HUES48 (cell line): ENCODE data around the gene SDK2.

Experiments used
- H3K27ac ChIP-seq: one replicate; pipeline ENCODE4 v1.7.0; 2013; ENCODE audit warnings: low read depth, low read length, inconsistent platforms
- H3K27me3 ChIP-seq: 2 replicates; pipeline ENCODE4 v1.6.1; 2013; ENCODE audit warnings: mild to moderate bottlenecking, low read length; ENCODE audit not compliant: control insufficient read depth, insufficient read depth
- H3K36me3 ChIP-seq: 2 replicates; pipeline ENCODE4 v1.6.1; 2013; ENCODE audit warnings: low read length; ENCODE audit not compliant: control insufficient read depth, insufficient read depth
- H3K4me1 ChIP-seq: 2 replicates; pipeline ENCODE4 v1.6.1; 2013; ENCODE audit warnings: mild to moderate bottlenecking, low read length; ENCODE audit not compliant: control insufficient read depth, insufficient read depth
- H3K4me3 ChIP-seq: 2 replicates; pipeline ENCODE4 v1.5.1; 2013; ENCODE audit warnings: mild to moderate bottlenecking, low read depth, low read length
- H3K9ac ChIP-seq: 2 replicates; pipeline ENCODE4 v1.6.1; 2013; ENCODE audit warnings: mild to moderate bottlenecking, low read depth, low read length, moderate library complexity
- H3K9me3 ChIP-seq: 2 replicates; pipeline ENCODE4 v1.6.1; 2013; ENCODE audit warnings: low read length; ENCODE audit not compliant: control insufficient read depth, insufficient read depth

The SDK2 gene

DNA sequence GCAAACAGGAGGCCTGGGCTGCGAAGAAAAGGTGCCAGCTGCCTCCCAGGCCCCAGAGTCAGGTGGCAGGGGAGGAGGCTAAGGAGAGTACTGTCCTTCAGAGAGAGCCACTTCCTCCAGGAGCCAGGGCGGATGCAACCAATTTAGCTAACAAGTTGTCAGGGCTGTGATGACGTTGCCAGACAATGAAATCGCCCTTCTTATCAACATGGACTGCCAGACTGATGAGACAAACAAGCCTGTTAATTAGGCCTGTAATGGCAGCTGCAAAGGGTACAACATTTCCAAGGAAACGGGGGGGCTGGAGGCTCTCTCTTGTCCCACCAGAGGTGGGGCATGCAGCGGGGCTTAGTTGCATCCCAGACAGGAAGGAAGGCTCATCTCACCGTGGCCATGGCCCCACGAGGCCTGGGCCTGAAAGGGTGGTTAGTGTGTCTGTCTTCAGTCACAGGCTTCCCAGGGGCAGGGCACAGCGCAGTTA lies 111.8 kb downstream of the SDK2 start:
- Histone ChIP-seq H3K4me1 (peaks cover 18% of the 10 kb centered on the region), H3K36me3 (no peaks in the 10 kb centered on the region), H3K4me3 (no peak overlapping the region), H3K9ac (no peak overlapping the region), H3K27me3 (no peaks in the 10 kb centered on the region), H3K9me3 (no peaks in the 10 kb centered on the region), H3K27ac (no peak overlapping the region)

DNA sequence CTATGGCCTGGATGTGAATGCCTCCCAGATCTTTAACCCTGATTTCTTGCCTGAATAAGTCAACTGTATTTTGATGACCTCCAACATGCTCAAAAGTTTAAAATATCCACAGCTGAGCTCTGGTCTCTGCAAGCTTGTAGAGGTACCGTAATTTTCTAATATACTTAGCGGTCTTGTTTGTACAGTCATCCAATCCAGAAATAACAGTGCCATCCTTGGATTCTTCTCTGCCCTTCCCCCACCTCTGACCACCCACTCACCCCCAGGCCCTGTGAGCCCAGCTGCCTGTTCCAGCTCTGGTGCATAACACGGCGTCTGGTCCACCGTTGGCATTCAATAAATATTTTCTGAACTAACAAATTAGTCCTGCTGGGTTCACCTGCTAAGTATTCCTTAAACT lies 113.1 kb downstream of the SDK2 start:
- Histone ChIP-seq H3K9ac (no peak overlapping the region), H3K9me3 (no peaks in the 10 kb centered on the region), H3K36me3 (no peaks in the 10 kb centered on the region), H3K27me3 (no peaks in the 10 kb centered on the region), H3K27ac (no peak overlapping the region), H3K4me1 (peaks cover 10% of the 10 kb centered on the region), H3K4me3 (no peak overlapping the region)

DNA sequence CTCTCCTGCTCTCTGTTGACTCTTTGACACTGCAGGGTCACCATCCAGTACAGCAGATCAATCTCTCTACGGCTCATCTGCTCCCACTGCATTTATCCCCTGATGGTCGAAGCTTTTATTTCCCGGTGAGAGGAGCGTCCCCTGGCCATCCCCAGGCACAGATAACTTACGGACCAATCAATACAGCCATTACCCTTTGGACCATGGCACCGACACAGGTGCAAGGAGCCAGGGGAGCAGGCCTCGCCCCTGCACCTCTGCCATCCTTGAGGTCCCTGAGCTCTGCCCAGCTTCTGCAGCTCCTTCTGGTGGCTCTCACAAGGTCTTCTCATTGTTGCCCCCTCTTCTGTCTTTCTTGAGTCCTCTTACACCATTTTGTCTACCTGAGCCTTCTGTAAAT lies 115.6 kb downstream of the SDK2 start:
- peaks cover under 1% of the 10 kb centered on the region for H3K4me1 ChIP-seq
- H3K27ac ChIP-seq: no peak overlapping the region
- H3K9ac ChIP-seq: no peak overlapping the region
- no peaks in the 10 kb centered on the region for H3K9me3 ChIP-seq
- no peaks in the 10 kb centered on the region for H3K36me3 ChIP-seq
- no peaks in the 10 kb centered on the region for H3K27me3 ChIP-seq
- no peak overlapping the region for H3K4me3 ChIP-seq

DNA sequence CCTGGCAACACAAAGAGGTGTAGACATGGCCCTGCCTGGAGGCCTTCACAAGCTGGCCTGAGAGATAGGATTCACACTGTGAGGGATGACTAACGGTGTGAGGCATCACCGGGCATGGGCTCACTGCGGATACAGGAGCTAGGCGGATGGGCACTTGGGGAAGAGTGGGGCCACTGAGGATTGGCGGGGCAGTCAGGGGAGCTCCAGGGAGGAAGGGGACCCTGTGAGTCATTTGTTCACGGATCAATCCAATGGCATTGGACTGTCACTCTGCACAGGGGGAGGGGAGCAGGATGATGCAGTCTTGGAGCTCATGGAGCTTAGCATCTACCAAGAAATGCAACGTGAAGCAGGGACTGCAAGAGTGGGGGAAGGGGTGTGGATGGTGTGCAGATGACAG lies 117.3 kb downstream of the SDK2 start:
- Histone ChIP-seq H3K27ac (no peak overlapping the region), H3K4me1 (no peaks in the 10 kb centered on the region), H3K27me3 (no peaks in the 10 kb centered on the region), H3K36me3 (no peaks in the 10 kb centered on the region), H3K9me3 (no peaks in the 10 kb centered on the region), H3K4me3 (no peak overlapping the region), H3K9ac (no peak overlapping the region)

DNA sequence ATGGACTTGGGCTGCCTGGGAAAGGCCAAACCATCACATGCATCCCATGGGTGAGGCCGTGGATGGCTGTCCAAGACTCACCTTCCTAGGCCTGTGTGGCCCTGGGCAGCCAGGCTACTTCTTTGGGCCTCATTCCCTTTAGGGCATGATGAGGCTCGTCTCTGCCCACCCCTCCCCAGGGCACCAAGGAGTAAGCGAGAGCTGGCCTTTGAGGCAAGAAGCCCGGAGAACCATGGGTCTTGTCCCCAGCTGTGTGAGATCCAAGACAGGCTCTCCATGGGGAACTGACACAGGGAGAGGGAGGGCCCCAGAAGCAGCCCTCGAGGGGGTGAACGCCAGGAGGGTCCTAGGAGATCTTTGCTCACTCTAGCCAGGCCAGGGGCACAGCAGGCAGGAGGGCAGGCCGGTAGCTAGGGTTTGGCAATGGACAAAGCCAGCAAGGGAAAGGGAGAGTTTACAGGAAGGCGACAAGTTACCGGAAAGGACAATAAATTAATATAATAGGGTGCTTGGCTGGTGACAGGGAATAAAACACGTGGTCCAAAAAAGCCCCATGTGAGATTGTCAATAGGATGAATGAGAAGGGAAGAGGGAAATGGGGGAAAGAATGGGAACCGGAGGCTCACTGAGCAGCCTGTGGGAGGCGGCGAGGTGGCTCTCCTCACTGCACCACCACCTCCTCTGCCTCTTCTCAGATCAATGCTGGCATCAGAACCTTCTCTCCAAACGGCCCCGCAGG lies 119.1 kb downstream of the SDK2 start:
- Histone ChIP-seq H3K4me1 (no peaks in the 10 kb centered on the region), H3K36me3 (no peaks in the 10 kb centered on the region), H3K27ac (no peak overlapping the region), H3K27me3 (no peaks in the 10 kb centered on the region), H3K4me3 (no peak overlapping the region), H3K9me3 (no peaks in the 10 kb centered on the region), H3K9ac (no peak overlapping the region)

DNA sequence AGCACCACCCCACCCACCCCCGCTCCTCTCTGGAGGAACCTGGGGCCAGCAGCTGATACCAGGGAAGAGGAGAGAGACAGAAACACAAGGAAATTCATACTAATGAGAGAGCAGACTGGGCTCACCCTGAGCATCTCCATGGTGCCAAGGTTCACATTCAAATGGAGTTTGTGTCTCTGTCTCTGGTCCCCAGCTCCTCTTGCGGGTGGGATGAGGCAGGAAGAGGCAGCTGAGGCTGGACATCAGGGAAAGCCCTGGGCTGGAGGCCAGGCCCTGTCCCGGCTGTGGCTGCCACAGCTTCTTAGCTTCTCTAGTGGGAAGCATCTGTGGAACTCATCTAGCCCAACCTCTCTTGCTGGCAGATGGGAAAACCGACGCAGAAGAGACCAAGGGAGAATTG lies 121.5 kb downstream of the SDK2 start:
- H3K27ac ChIP-seq: no peak overlapping the region
- H3K4me3 ChIP-seq: no peak overlapping the region
- no peaks in the 10 kb centered on the region for H3K4me1 ChIP-seq
- H3K36me3 ChIP-seq: no peaks in the 10 kb centered on the region
- H3K9me3 ChIP-seq: no peaks in the 10 kb centered on the region
- H3K9ac ChIP-seq: no peak overlapping the region
- H3K27me3 ChIP-seq: no peaks in the 10 kb centered on the region

DNA sequence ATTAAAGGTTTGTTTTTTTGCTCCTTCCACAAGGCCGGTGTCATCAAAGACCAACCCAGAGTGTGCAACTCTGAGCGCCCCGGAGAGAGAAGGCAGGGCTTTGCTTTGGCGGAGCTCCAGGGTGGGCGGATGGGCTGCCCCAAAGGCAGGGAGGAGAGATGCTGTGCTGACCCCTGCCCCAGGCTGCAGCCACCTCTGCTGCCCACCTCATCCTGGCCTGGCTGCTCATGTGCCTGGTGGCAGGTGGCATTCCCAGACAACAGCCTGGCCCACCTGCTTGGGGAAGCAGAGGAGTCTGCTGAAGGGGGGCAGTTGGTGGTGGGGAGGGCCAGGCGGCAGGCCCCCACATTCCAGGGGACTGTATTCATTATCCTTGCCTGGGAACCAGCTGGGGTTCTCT lies 122.1 kb downstream of the SDK2 start:
- no peak overlapping the region for H3K4me3 ChIP-seq
- H3K4me1 ChIP-seq: no peaks in the 10 kb centered on the region
- no peaks in the 10 kb centered on the region for H3K36me3 ChIP-seq
- H3K9me3 ChIP-seq: no peaks in the 10 kb centered on the region
- H3K27me3 ChIP-seq: no peaks in the 10 kb centered on the region
- no peak overlapping the region for H3K9ac ChIP-seq
- no peak overlapping the region for H3K27ac ChIP-seq

DNA sequence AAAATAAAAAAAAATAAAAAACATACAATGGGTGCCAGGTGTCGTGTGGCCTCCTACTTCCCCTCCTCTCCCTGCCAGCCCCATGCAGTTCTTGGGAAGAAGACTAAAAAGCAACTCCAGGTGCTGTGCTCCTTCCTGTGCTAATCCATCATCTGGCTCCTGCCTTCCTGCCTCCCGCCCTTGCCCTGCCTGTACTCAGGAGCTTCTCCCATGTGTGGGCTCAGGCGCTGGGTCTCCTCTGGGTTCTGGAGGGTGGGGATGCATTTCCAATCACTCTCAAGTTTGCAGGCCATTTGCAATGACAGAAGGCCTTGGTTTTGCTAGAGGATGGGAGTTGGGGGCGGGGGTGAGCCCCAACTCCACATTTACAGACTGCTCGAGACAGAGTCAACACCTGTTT lies 122.9 kb downstream of the SDK2 start:
- no peak overlapping the region for H3K27ac ChIP-seq
- no peak overlapping the region for H3K9ac ChIP-seq
- no peaks in the 10 kb centered on the region for H3K27me3 ChIP-seq
- no peaks in the 10 kb centered on the region for H3K36me3 ChIP-seq
- no peaks in the 10 kb centered on the region for H3K9me3 ChIP-seq
- H3K4me1 ChIP-seq: no peaks in the 10 kb centered on the region
- no peak overlapping the region for H3K4me3 ChIP-seq

DNA sequence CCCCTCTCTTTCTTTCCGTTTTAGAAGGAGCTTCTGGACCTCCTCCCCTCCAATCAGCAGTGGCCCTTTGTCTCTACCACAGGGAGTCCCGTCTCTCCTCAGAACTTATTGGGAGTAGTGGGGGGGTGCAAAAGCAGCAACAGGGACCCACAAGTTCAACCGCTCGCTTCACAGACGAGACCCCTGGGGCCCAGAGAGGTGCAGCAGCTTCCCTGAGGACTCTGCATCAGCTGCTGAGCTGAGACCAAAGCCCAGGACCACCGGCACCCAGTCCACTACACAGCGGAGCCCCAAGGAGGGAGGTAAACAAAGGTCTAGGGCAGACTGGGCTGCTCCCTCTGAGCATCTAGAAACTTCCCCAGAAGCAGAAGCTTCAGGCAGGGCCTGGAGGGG lies 123.9 kb downstream of the SDK2 start:
- H3K4me3 ChIP-seq: no peak overlapping the region
- H3K9ac ChIP-seq: no peak overlapping the region
- H3K4me1 ChIP-seq: peaks cover 5% of the 10 kb centered on the region; the same call in 1 of the 2 replicates
- no peaks in the 10 kb centered on the region for H3K9me3 ChIP-seq
- no peaks in the 10 kb centered on the region for H3K27me3 ChIP-seq
- H3K36me3 ChIP-seq: no peaks in the 10 kb centered on the region
- no peak overlapping the region for H3K27ac ChIP-seq

DNA sequence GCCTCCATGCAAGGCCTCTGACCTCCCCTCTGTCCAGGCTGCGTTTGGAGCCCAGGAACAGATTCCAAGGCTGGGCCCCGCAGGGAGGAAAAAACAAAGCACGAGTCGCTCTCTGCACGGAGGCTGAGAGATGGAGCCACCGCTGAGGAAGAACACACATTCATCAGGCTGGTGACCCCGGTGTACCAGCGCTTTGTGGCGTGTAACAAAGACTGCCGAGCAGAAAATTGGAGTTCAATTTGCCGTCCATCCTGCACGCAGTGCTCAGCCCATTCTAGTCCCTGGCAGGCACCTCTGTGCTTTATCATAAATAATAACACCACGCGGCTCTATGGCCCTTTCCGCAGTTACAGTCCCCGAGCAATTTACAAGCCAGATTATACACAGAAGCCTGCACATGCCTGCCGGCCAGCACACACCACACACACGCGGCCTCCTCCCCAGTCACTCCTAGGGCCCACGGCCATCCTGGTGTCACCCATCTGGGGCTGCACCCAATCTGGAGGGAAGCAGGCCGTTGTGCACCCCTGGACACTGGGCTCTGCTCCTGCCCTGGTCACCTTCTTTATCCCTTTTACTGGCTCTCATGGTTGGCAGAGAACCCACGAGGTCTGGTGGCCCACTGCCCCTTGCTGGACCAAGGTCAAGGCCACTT lies 124.4 kb downstream of the SDK2 start:
- no peak overlapping the region for H3K27ac ChIP-seq
- no peaks in the 10 kb centered on the region for H3K36me3 ChIP-seq
- H3K4me1 ChIP-seq: peaks cover 8% of the 10 kb centered on the region; the same call in 1 of the 2 replicates
- no peak overlapping the region for H3K9ac ChIP-seq
- no peaks in the 10 kb centered on the region for H3K27me3 ChIP-seq
- H3K4me3 ChIP-seq: no peak overlapping the region
- H3K9me3 ChIP-seq: no peaks in the 10 kb centered on the region

DNA sequence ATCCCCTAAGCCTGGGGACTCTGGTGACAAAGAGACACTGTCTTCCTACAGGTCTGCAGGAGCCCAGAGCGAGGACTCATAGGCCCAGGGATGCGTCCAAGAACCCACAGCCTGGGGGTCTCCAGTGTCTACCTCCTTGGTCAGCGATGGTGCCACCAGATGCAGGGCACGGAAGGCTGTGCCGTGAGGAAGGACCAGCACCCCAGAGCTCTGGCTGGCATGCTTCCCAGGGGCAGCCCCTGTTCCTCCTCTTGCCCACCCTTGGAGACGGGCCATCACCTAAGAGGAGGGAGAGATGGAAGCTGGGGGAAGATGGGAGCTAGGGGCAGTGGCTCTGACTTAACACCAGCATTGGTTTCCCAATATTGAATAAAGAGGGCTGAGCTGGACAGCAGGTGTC lies 125.2 kb downstream of the SDK2 start:
- Histone ChIP-seq H3K4me1 (peaks cover 8% of the 10 kb centered on the region; the same call in 1 of the 2 replicates), H3K27ac (no peak overlapping the region), H3K9ac (no peak overlapping the region), H3K9me3 (no peaks in the 10 kb centered on the region), H3K4me3 (no peak overlapping the region), H3K27me3 (no peaks in the 10 kb centered on the region), H3K36me3 (no peaks in the 10 kb centered on the region)
